ENCODE results near the gene AZGP1. TPM values are rescaled to one million over a fixed set of nuclear protein-coding genes. Genes with fewer than 3 reads are reported as not detected.

The AZGP1 gene
- total and polyA plus RNA-seq, 2 of the 13 experiments (the other 11 are each of a cell fraction or from before 2014, with no cell fraction given): 93.8 to 229 TPM

DNA sequence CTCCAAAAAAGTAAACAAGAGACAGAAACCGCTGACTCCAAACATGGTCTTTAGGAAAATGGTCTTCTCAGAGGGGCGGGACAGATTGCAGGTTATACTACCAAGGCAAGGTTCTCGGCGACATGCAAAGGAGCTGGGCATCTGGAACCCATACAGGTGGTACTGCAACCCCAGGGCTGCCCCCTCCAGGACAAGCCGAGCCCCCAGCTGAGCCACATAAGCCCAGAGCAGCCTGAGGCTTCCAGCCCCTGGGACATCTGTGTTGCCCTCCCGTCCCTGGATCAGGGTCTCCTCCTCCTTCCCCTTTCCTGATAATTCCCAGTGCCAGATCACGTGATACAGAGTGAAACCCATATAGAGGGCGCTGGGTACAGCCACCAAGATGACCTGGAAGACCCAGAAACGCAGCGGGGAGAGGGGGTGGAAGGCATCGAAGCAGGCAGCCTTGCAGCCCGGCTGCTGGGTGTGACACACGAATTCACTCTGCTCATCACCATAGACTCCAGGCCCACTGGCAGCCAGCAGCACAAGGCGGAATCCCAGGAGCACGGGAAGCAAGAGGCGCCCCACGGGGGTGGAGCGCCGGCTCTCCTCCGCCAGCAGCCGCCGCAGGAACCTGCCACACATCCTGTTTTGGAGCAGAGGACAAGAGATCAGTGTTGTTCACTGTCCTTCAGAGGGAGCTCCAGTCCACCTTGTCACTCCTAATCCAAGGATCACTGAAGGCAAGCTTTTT lies 46.7 kb downstream of the AZGP1 start, which contains the start of gene GJC3:
GJC3 (minus strand) TSS at position 627 of the 736 bp plus-strand sequence; CDS start at position 627, 0 bp downstream.
- ATAC-seq (peak; percentile 98), FAIRE-seq (peak; percentile 79), DNase-seq (ENCODE audit: low spot score) (peak; percentile 70)
- H3K4me3 ChIP-seq (replicated peaks in 1 of 3; ENCODE audit: insufficient read depth in 1 of 3, low read depth in 2 of 3, low read length in 3 of 3): peak within 1 kb of the TSS; percentile 59 to 71 (median 61)
- peak within 1 kb of the TSS; percentile 53 for H3K9ac ChIP-seq (ENCODE audit: insufficient read depth, low read depth, low read length)
- no TSS peak for BruUV-seq (replicated peaks)
- no peaks in the 10 kb centered on the region for H3K27me3 ChIP-seq (ENCODE audit: control insufficient read depth in 1 of 2, insufficient read depth in 2 of 2, low read length in 2 of 2)
- ChIA-PET POLR2A (interaction anchor here (0.5 to 3.1 kb wide), 11 partner anchors 8 to 372 kb away, joined by 3 to 50 read pairs (median 3); partner anchors contain the start of genes AZGP1, TRIM4 and ZKSCAN1), CTCF (ENCODE audit: low intra/inter-chr PET ratio, low total read pairs) (interaction anchor here (1.4 to 1.8 kb wide), 3 partner anchors 16 to 62 kb away, joined by 4 to 5 read pairs (median 5); no protein-coding TSS in a partner anchor)
- H3K4me2 ChIP-seq (ENCODE audit: low read depth, low read length): peak within 1 kb of the TSS; percentile 84
- WGBS (ENCODE audit: low lambda C conversion rate): 10% methylated on average over 14 of the region's 22 CpGs
- H3K36me3 ChIP-seq (replicated peaks in 1 of 2; ENCODE audit: control insufficient read depth in 1 of 2, insufficient read depth in 2 of 2, low read length in 2 of 2): no peaks in the 10 kb centered on the region
- peaks cover 43% of the 10 kb centered on the region for H3K4me1 ChIP-seq (ENCODE audit: insufficient read depth, low read length)
- no peaks in the 10 kb centered on the region for H3K79me2 ChIP-seq (ENCODE audit: insufficient read depth, low read length)
- no peak within 1 kb of the TSS for H3K27ac ChIP-seq (ENCODE audit: extremely low read length, insufficient read depth, low read length)
- no peaks in the 10 kb centered on the region for H4K20me1 ChIP-seq (ENCODE audit: insufficient read depth, low read length)
- in situ Hi-C loops (cut with HindIII; ENCODE audit: extremely low pct_ligation_motif_present, low pct_unique_long_range_greater_than_20kb) (no loop called here), intact Hi-C loops (cut with micrococcal nuclease; ENCODE audit: unreplicated experiment) (no loop called here)
- peak within 1 kb of the TSS; percentile 74 for H2AFZ ChIP-seq (ENCODE audit: low read length)
- H3K9me3 ChIP-seq (ENCODE audit: low read length): no peaks in the 10 kb centered on the region
- TF ChIP-seq ZKSCAN5 (CRISPR knock-in tag; IDR thresholded peaks at IDR 0.05) (no peak), SUZ12 (IDR thresholded peaks at IDR 0.05; ENCODE audit: low read depth, low read length) (no peak), ZNF331 (CRISPR knock-in tag; IDR thresholded peaks at IDR 0.05) (0 out of 2 replicates have a peak, but pooled peaks have one; percentile 8), SNAPC2 (CRISPR knock-in tag; IDR thresholded peaks at IDR 0.05) (0 out of 2 replicates have a peak, but pooled peaks have one; percentile 33), PCBP2 (optimal IDR thresholded peaks at IDR 0.05; ENCODE audit: low read depth, low read length, poor library complexity, severe bottlenecking) (no peak), ATF7-NPFF (CRISPR knock-in tag; IDR thresholded peaks at IDR 0.05; ENCODE audit: low read depth) (no peak), NFKBIZ (CRISPR knock-in tag; IDR thresholded peaks at IDR 0.05) (no peak), ZNF501 (CRISPR knock-in tag; IDR thresholded peaks at IDR 0.05) (0 out of 2 replicates have a peak, but pooled peaks have one; percentile 38), SALL2 (CRISPR knock-in tag; IDR thresholded peaks at IDR 0.05) (0 out of 2 replicates have a peak, but pooled peaks have one; percentile 30), ZFYVE20 (CRISPR knock-in tag; IDR thresholded peaks at IDR 0.05; ENCODE audit: borderline replicate concordance, low read depth) (no peak), ZNF878 (CRISPR knock-in tag; IDR thresholded peaks at IDR 0.05) (no peak), MLLT10 (CRISPR knock-in tag; IDR thresholded peaks at IDR 0.05) (no peak), HNRNPLL (IDR thresholded peaks at IDR 0.05; ENCODE audit: low read depth, low read length, poor library complexity, severe bottlenecking) (peak; percentile 47), ZBTB38 (CRISPR knock-in tag; IDR thresholded peaks at IDR 0.05) (no peak), NFYB (CRISPR knock-in tag; IDR thresholded peaks at IDR 0.05) (no peak), ZNF235 (CRISPR knock-in tag; IDR thresholded peaks at IDR 0.05; ENCODE audit: borderline replicate concordance) (no peak), ZNF382 (CRISPR knock-in tag; IDR thresholded peaks at IDR 0.05; ENCODE audit: borderline replicate concordance) (no peak), ZBTB1 (CRISPR knock-in tag; IDR thresholded peaks at IDR 0.05; ENCODE audit: borderline replicate concordance) (no peak), TARDBP (CRISPR knock-in tag; IDR thresholded peaks at IDR 0.05) (peak; percentile 66; the same call in 1 of the 2 replicates), RARG (CRISPR knock-in tag; IDR thresholded peaks at IDR 0.05; ENCODE audit: low read depth) (no peak)
- TF ChIP-seq, protein P1, sequence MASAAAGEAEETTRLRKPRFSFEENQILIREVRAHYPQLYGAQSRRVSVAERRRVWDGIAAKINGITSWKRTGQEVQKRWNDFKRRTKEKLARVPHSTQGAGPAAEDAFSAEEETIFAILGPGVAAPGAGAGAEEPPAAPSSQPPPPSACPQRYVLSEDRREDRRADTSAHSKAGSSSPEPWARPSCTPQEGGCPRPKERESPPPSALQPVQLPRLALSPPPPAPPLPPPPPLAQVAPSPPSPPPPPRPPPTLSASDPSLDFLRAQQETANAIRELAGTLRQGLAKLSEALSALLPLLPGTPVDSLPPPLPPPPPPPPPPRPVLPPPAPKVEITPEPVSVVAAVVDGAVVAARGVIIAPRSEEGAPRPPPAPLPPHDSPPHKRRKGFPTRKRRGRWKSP (CRISPR knock-in tag; IDR thresholded peaks at IDR 0.05): peak; percentile 41; the same call in 1 of the 2 replicates
- TF ChIP-seq, protein P2, sequence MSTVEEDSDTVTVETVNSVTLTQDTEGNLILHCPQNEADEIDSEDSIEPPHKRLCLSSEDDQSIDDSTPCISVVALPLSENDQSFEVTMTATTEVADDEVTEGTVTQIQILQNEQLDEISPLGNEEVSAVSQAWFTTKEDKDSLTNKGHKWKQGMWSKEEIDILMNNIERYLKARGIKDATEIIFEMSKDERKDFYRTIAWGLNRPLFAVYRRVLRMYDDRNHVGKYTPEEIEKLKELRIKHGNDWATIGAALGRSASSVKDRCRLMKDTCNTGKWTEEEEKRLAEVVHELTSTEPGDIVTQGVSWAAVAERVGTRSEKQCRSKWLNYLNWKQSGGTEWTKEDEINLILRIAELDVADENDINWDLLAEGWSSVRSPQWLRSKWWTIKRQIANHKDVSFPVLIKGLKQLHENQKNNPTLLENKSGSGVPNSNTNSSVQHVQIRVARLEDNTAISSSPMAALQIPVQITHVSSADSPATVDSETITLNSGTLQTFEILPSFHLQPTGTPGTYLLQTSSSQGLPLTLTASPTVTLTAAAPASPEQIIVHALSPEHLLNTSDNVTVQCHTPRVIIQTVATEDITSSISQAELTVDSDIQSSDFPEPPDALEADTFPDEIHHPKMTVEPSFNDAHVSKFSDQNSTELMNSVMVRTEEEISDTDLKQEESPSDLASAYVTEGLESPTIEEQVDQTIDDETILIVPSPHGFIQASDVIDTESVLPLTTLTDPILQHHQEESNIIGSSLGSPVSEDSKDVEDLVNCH (CRISPR knock-in tag; IDR thresholded peaks at IDR 0.05): 0 out of 2 replicates have a peak, but pooled peaks have one; percentile 41

All from HepG2 (cell line).